Nephron progenitor cell (in vitro differentiated cells): ENCODE results near the gene ATG10.

Experiments
- DNase-seq: peaks from one replicate; pipeline ENCODE4 v3.0.0; 2021
- H3K27ac Mint-ChIP-seq: 2 replicates; pipeline ENCODE4 v1.8.0; 2021; ENCODE audit warnings: mild to moderate bottlenecking, moderate library complexity, mixed read lengths
- H3K27me3 Mint-ChIP-seq: 2 replicates; pipeline ENCODE4 v1.8.0; 2021; ENCODE audit warnings: mild to moderate bottlenecking, low read depth, mixed read lengths; ENCODE audit not compliant: poor library complexity
- H3K36me3 Mint-ChIP-seq: 2 replicates; pipeline ENCODE4 v1.8.0; 2021; ENCODE audit warnings: low read depth, mixed read lengths
- H3K4me1 Mint-ChIP-seq: 2 replicates; pipeline ENCODE4 v1.8.0; 2021; ENCODE audit warnings: mixed read lengths
- H3K4me3 Mint-ChIP-seq: 2 replicates; pipeline ENCODE4 v1.8.0; 2021; ENCODE audit warnings: mild to moderate bottlenecking, moderate library complexity, mixed read lengths
- H3K9me3 Mint-ChIP-seq: 2 replicates; pipeline ENCODE4 v1.8.0; 2021; ENCODE audit warnings: mild to moderate bottlenecking, moderate library complexity, mixed read lengths
- CTCF ChIP-seq: fragments of 200-600 bp; sonication (generic); IDR thresholded peaks from 2 replicates; pipeline ENCODE4 v1.5.0; 2021; ENCODE audit warnings: antibody characterized with exemption

Gene ATG10

DNA sequence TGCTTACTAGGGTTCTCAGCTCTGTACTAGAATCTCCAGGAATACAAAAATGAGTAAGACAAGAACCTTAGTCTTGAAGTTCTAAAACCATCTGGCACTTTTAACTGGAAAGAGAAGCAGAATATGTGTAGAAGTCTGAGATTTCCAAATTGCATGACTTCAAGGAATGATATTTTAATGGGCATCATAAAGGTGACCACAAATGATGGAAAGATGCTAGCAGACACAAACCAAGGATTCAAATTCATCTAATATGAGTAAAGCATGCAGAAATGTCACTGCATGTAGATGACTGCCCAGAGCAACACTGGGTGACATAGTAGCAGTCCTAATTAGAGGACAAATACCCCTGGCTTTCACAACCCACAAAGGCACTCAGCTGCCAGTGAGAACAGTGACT is 189.1 kb downstream of the ATG10 start:
- H3K9me3 Mint-ChIP-seq, result no peaks in the 10 kb centered on the region
- TF ChIP-seq CTCF, result no peak
- H3K4me1 Mint-ChIP-seq, result peaks cover 15% of the 10 kb centered on the region
- H3K4me3 Mint-ChIP-seq, result no peak overlapping the region
- H3K27ac Mint-ChIP-seq, result no peak overlapping the region
- no peaks in the 10 kb centered on the region for H3K36me3 Mint-ChIP-seq
- no peaks in the 10 kb centered on the region for H3K27me3 Mint-ChIP-seq
- DNase-seq, result no peak

DNA sequence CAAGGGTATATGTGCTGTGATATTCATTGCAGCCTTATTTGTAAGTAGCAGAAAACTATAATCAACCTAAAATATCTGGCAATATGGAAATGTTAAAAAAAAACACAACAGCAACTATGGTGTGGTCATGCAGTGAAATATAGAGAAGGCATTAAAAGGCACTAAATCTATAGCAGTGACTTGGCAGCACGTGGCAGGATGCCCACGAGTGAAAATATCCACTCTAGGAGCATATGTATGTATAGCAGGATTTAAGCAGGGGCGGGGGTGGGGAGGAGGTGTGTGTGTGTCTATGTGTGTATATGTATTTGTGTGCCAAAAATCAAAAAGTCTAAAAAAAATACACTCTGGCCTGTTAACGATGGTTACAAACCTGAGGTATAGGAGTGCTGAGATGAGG is 190.8 kb downstream of the ATG10 start:
- no peak for TF ChIP-seq CTCF
- Mint-ChIP-seq H3K27ac (peak overlapping the region; percentile 57), H3K36me3 (no peaks in the 10 kb centered on the region)

DNA sequence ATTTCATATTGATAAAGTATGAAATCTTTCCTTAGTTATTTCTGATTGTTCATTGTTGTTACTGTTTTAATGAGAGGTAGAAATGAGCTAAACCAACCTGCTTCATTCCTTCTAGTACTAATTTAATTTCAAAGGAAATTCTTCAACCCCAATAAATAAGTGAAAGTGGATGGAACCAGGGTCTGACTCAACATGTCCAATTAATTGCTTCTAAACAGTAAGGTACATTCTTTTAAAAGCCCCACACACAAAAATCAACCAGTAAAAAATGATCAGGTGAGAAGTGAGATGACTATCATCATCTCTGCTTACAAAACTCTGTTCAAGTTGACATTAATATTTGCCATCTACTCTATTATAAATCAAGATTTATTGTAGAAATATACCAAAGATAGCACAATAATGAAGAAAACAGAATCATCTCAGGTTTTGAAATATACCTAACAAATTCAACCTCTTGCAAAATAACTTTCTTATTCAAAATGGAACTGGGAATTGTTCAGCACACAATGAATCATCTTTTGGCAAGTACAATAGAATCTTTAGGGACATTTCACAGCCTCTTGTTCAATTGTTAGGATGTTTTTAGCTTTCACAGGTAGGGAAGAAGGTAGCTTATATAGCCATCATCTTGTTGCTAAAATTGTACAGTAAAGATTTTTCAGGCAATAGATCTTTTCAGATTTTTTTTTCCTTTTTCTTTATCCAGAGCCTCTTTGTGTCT is 191.8 kb downstream of the ATG10 start:
- Mint-ChIP-seq H3K27ac (no peak overlapping the region), H3K36me3 (no peaks in the 10 kb centered on the region), H3K9me3 (no peaks in the 10 kb centered on the region), H3K4me1 (peaks cover 24% of the 10 kb centered on the region), H3K4me3 (no peak overlapping the region), H3K27me3 (no peaks in the 10 kb centered on the region)
- TF ChIP-seq CTCF, result no peak
- no peak for DNase-seq

More for the DNA sequence above, 190.8 kb downstream of the ATG10 start:
- Mint-ChIP-seq H3K4me3 (no peak overlapping the region), H3K4me1 (peaks cover 24% of the 10 kb centered on the region), H3K27me3 (no peaks in the 10 kb centered on the region), H3K9me3 (no peaks in the 10 kb centered on the region)
- no peak for DNase-seq

GRCh38 chr5:82164176-82164976 is 192.6 kb downstream of the ATG10 start:
- TF ChIP-seq CTCF, result no peak
- no peaks in the 10 kb centered on the region for H3K36me3 Mint-ChIP-seq
- no peak overlapping the region for H3K27ac Mint-ChIP-seq
- no peak overlapping the region for H3K4me3 Mint-ChIP-seq
- no peaks in the 10 kb centered on the region for H3K27me3 Mint-ChIP-seq
- no peak for DNase-seq
- H3K9me3 Mint-ChIP-seq, result no peaks in the 10 kb centered on the region
- peaks cover 24% of the 10 kb centered on the region for H3K4me1 Mint-ChIP-seq

GRCh38 chr5:82164977-82165713 is 193.3 kb downstream of the ATG10 start:
- no peak for TF ChIP-seq CTCF
- Mint-ChIP-seq H3K27ac (peak overlapping the region; percentile 59), H3K4me3 (no peak overlapping the region), H3K9me3 (no peaks in the 10 kb centered on the region), H3K4me1 (peaks cover 24% of the 10 kb centered on the region), H3K36me3 (no peaks in the 10 kb centered on the region), H3K27me3 (no peaks in the 10 kb centered on the region)
- DNase-seq, result no peak
